ENCODE results near the gene CD36. TPM values are rescaled to one million over a fixed set of nuclear protein-coding genes. Genes with fewer than 3 reads are reported as not detected.

CD36 gene
- polyA plus RNA-seq, 1 experiment: 0.51 TPM

DNA sequence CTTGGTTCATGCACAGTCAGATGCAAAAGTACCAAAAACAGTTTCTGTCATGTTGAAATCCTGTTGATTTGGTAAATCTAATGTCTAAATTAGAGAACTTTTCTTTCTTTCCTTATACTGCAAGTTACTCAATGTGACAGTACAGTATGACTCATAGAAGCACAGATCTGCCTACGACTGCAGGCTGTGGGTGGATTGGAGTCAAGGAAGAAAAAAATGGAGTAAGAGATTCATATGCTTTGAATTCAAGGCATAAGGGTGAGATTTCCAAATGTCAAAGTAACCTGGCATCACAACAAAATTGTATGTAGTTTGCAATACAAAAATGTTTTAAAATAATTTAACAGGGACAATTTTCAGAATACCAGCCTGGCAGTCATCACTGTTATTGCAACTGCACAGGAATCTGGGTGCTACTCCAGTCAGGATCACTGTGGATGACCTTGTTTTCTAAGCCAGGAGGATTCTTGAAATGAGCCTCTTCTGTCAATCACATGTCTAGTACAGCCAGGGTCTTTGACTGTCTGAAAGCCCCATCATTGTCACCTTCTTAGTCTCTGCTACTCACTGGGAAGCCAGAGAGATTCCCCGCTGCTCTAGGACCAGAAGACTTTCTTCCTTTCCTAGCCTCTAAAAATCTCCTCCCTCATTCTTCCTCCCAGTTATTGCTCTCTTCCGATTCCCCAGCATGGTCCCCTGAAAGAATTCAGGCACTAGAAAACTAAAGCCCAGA is 83.6 kb downstream of the CD36 start:
- Histone ChIP-seq H3K9me3 (ENCODE audit: control insufficient read depth, insufficient read depth, low read length) (no peaks in the 10 kb centered on the region), H3K4me3 (ENCODE audit: low read depth, low read length) (no peak overlapping the region), H3K27me3 (ENCODE audit: control insufficient read depth, insufficient read depth, low read length) (no peaks in the 10 kb centered on the region), H3K27ac (ENCODE audit: low read depth, low read length) (peak overlapping the region; percentile 95)
- CTCF ChIA-PET: no interaction called here
- POLR2A ChIA-PET: interaction anchor here (0.6 to 2.5 kb wide), 7 partner anchors 19 to 441 kb away, joined by 3 to 10 read pairs (median 4); no protein-coding TSS in a partner anchor
- TF ChIP-seq, protein P1, sequence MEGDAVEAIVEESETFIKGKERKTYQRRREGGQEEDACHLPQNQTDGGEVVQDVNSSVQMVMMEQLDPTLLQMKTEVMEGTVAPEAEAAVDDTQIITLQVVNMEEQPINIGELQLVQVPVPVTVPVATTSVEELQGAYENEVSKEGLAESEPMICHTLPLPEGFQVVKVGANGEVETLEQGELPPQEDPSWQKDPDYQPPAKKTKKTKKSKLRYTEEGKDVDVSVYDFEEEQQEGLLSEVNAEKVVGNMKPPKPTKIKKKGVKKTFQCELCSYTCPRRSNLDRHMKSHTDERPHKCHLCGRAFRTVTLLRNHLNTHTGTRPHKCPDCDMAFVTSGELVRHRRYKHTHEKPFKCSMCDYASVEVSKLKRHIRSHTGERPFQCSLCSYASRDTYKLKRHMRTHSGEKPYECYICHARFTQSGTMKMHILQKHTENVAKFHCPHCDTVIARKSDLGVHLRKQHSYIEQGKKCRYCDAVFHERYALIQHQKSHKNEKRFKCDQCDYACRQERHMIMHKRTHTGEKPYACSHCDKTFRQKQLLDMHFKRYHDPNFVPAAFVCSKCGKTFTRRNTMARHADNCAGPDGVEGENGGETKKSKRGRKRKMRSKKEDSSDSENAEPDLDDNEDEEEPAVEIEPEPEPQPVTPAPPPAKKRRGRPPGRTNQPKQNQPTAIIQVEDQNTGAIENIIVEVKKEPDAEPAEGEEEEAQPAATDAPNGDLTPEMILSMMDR (IDR thresholded peaks at IDR 0.05; ENCODE audit: low read depth, low read length): no peak
- no peak for DNase-seq (ENCODE audit: low read depth, low spot score)

GRCh38 chr7:80722616-80723195 is 84.3 kb downstream of the CD36 start:
- Histone ChIP-seq H3K9me3 (ENCODE audit: control insufficient read depth, insufficient read depth, low read length) (no peaks in the 10 kb centered on the region), H3K27ac (ENCODE audit: low read depth, low read length) (peak overlapping the region; percentile 95), H3K4me3 (ENCODE audit: low read depth, low read length) (no peak overlapping the region), H3K27me3 (ENCODE audit: control insufficient read depth, insufficient read depth, low read length) (no peaks in the 10 kb centered on the region)
- TF ChIP-seq, protein P1 (IDR thresholded peaks at IDR 0.05; ENCODE audit: low read depth, low read length): no peak
- ChIA-PET CTCF (interaction anchor here (1.0 kb wide), 1 partner anchor 25 kb away, joined by 3 read pairs; no protein-coding TSS in a partner anchor), POLR2A (interaction anchor here (0.5 to 2.5 kb wide), 10 partner anchors 18 to 441 kb away, joined by 3 to 10 read pairs (median 4); partner anchors contain the start of gene SEMA3C)
- DNase-seq (ENCODE audit: low read depth, low spot score): peak; percentile 99

- ChIA-PET CTCF (interaction anchor here (0.6 kb wide), 1 partner anchor 14 kb away, joined by 3 read pairs; no protein-coding TSS in a partner anchor), POLR2A (interaction anchor here (0.5 to 2.5 kb wide), 8 partner anchors 21 to 738 kb away, joined by 3 to 10 read pairs (median 3); partner anchors contain the start of gene SEMA3C)
- H3K9me3 ChIP-seq (ENCODE audit: control insufficient read depth, insufficient read depth, low read length): no peaks in the 10 kb centered on the region
- TF ChIP-seq, protein P1 (IDR thresholded peaks at IDR 0.05; ENCODE audit: low read depth, low read length): no peak
- peak overlapping the region; percentile 69 for H3K27ac ChIP-seq (ENCODE audit: low read depth, low read length)
- peak; percentile 74 for DNase-seq (ENCODE audit: low read depth, low spot score)
- H3K4me3 ChIP-seq (ENCODE audit: low read depth, low read length): no peak overlapping the region
- H3K27me3 ChIP-seq (ENCODE audit: control insufficient read depth, insufficient read depth, low read length): no peaks in the 10 kb centered on the region
Measured at GRCh38 chr7:80724249-80724871, 85.9 kb downstream of the CD36 start.

DNA sequence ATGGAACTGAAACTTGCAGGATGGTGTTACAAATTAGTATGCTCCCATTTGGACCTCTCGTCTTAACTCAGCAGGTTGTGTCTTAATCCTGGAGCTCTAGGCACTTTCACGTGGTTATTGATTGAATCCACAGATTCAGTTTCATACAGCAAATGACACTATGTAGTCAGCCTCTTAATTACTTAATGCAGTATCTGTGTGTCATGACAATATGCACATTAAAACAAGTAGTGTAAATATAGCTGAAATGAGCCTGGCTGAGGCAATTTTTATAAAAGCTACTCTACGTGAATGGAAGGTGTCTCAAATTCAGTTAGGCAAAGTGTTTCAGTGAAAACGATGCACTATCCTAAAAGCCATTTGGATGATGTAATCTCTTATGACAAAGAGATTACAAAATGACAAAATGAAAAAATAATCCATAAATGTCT is 86.8 kb downstream of the CD36 start:
- Histone ChIP-seq H3K9me3 (ENCODE audit: control insufficient read depth, insufficient read depth, low read length) (no peaks in the 10 kb centered on the region), H3K27me3 (ENCODE audit: control insufficient read depth, insufficient read depth, low read length) (no peaks in the 10 kb centered on the region), H3K4me3 (ENCODE audit: low read depth, low read length) (no peak overlapping the region), H3K27ac (ENCODE audit: low read depth, low read length) (no peak overlapping the region)
- POLR2A ChIA-PET: no interaction called here
- DNase-seq (ENCODE audit: low read depth, low spot score): no peak
- CTCF ChIA-PET: interaction anchor here (0.5 kb wide), 1 partner anchor 12 kb away, joined by 7 read pairs; no protein-coding TSS in a partner anchor
- TF ChIP-seq, protein P1 (IDR thresholded peaks at IDR 0.05; ENCODE audit: low read depth, low read length): no peak

Small RNA genes lying within 50 kb of the gene (small RNA-seq; reads per million reads assigned to genes)
- gene AC073850.1 (ENCODE audit: insufficient read length, low read depth): not detected

Other genes starting within 250 kb of the CD36 start
- not detected in 2 replicates for gene GNAT3, start 126.6 kb upstream of the CD36 start, polyA plus RNA-seq (2011; rRNA removed)